Kidney (tissue), 14 donors: ENCODE data around the gene MUL1. TPM values are rescaled to one million over a fixed set of nuclear protein-coding genes. Genes with fewer than 3 reads are reported as not detected.

Source experiments
- DNase-seq, 5 donors: peaks; one replicate each; pipeline ENCODE4 v3.0.0-alpha.2; 2013 to 2020
- FAIRE-seq: peaks from 2 replicates; lab custom pipeline; 2012; peaks lifted over from hg19 to GRCh38; lab: Jason Lieb, UNC
- H3K27ac ChIP-seq, 2 donors: one replicate each; pipeline ENCODE4 v1.7.0; 2013; ENCODE audit warnings: low read depth in 2 of 2, low read length in 2 of 2, inconsistent platforms in 1 of 2
- H3K27me3 ChIP-seq: one replicate; pipeline ENCODE4 v1.7.1; 2013; ENCODE audit warnings: low read length, inconsistent platforms; ENCODE audit not compliant: control insufficient read depth, insufficient read depth
- H3K36me3 ChIP-seq, 3 donors: one replicate each; pipeline versions ENCODE4 v1.7.0 to v1.7.1; 2013; ENCODE audit warnings: low read length in 3 of 3, control low read depth in 1 of 3, inconsistent platforms in 1 of 3; ENCODE audit not compliant: insufficient read depth in 3 of 3, control insufficient read depth in 2 of 3
- H3K4me1 ChIP-seq, 3 donors: one replicate each; pipeline versions ENCODE4 v1.7.0 to v1.7.1; 2013; ENCODE audit warnings: low read length in 3 of 3, inconsistent platforms in 1 of 3, low read depth in 1 of 3; ENCODE audit not compliant: control insufficient read depth in 2 of 3, insufficient read depth in 2 of 3
- H3K4me3 ChIP-seq, 3 donors: one replicate each; pipeline versions ENCODE4 v1.7.0 to v1.8.1; 2013; ENCODE audit warnings: low read length in 3 of 3, control low read depth in 1 of 3, inconsistent platforms in 1 of 3
- H3K9ac ChIP-seq, 3 donors: one replicate each; pipeline versions ENCODE4 v1.7.0 to v1.7.1; 2013; ENCODE audit warnings: low read length in 3 of 3, control low read depth in 1 of 3, inconsistent platforms in 1 of 3
- H3K9me3 ChIP-seq, 3 donors: one replicate each; pipeline versions ENCODE4 v1.7.0 to v1.7.1; 2013; ENCODE audit warnings: low read length in 3 of 3, control low read depth in 1 of 3, inconsistent platforms in 1 of 3; ENCODE audit not compliant: control insufficient read depth in 2 of 3, insufficient read depth in 1 of 3
- CTCF ChIP-seq: IDR thresholded peaks from 3 replicates; pipeline ENCODE4 v1.5.1; 2012; ENCODE audit warnings: mild to moderate bottlenecking, moderate library complexity, borderline replicate concordance; ENCODE audit not compliant: insufficient read depth; ENCODE audit errors: extremely low read depth
- intact Hi-C: fragments of 100-400 bp; cut with DNase I; formaldehyde crosslinking; loops from one replicate; pipeline ENCODE4 v1.11.1; 2022
- polyA plus RNA-seq: library from polyadenylated mRNA; stranded (reverse); fragments of 350-450 nt; fragmentation: Illumina TruSeq; extraction: RNeasy Lipid Tissue Mini Kit (QIAGEN cat#74804); gene quantifications from one replicate; pipeline ENCODE4 v1.2.3, GENCODE V29; 2014; ENCODE audit warnings: low read depth, low replicate concordance; ENCODE audit not compliant: insufficient read depth
- total RNA-seq: library from RNA; stranded (reverse); fragmentation: NEBNext Ultra II Directional; extraction: Animal tissue kit (Norgen Biotek cat#: 25700); gene quantifications from one replicate; pipeline ENCODE4 v1.2.1, GENCODE V29; 2021
- donor health status: control.
- donor health status: control.
- donor health status: control.
- donor health status: control.
- donor health status: control.
- donor health status: DM: yes; HTN: yes; CAD: no.
- donor health status: Normal renal cell carcinoma (clear cell type).

MUL1 gene
- total and polyA plus RNA-seq, 2 donors from 2014 or later = 33.0 to 40.0 TPM

GRCh38 chr1:20493309-20493708 lies 14.6 kb downstream of the MUL1 start:
- Histone ChIP-seq H3K9me3 (no peaks in the 10 kb centered on the region), H3K4me3 (no peak overlapping the region), H3K36me3 (peaks cover 0 to 6% (median 0%) of the 10 kb centered on the region in 3 donors), H3K27me3 (no peaks in the 10 kb centered on the region), H3K27ac (no peak overlapping the region), H3K9ac (no peak overlapping the region), H3K4me1 (peaks cover 0 to 5% (median 0%) of the 10 kb centered on the region in 3 donors)
- no peak for DNase-seq
- TF ChIP-seq CTCF = no peak
- intact Hi-C loops = loop anchor here (10.0 kb wide), 1 partner anchor 119 kb away; no protein-coding TSS in a partner anchor
- FAIRE-seq = no peak

DNA sequence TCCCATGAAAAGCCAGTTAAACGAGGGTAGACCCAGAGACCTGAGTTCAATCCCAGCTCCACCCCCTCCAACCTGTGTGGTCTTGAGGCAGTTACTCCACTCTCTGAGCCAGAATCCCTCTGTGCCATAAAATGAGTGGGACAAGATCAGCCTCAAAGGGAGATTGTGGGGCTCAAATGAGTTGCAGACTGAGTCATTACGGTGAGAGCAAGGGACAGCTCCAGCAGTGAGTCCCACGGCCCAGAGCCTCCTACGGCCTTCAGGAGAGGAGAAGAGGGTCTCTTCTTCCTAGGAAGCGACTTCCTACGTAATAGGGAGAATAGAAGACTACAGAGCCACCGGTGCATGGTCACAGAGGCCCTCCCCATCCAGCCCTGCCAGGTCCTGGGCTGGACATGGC lies 15.2 kb downstream of the MUL1 start:
- TF ChIP-seq CTCF = no peak
- Histone ChIP-seq H3K4me1 (peaks cover 0 to 5% (median 0%) of the 10 kb centered on the region in 3 donors), H3K27me3 (no peaks in the 10 kb centered on the region), H3K36me3 (peaks cover 0 to under 1% (median 0%) of the 10 kb centered on the region in 3 donors), H3K9ac (no peak overlapping the region), H3K9me3 (no peaks in the 10 kb centered on the region), H3K27ac (no peak overlapping the region), H3K4me3 (no peak overlapping the region)
- FAIRE-seq (no peak), DNase-seq (no peak)
- intact Hi-C loops = loop anchor here (10.0 kb wide), 1 partner anchor 118 kb away; no protein-coding TSS in a partner anchor

DNA sequence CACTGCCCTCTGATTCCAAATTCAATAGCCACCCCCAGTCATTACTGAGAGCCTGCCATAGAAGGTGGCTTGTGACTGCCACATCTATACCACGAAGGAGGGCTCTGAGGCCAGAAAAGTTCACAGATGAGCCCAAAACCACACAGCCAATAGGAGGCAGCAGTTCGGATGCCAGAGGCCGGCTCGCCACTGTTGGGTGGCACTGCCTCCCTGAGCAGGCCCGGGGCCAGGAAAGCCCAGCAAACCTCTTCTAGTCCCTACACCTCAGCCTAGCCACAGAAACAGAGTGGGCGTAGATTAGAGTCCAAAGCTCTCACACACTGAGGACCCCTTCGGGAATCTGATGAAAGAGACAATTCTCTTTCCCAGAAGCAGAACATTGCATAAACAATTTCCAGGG lies 16.1 kb downstream of the MUL1 start:
- peaks cover 0 to 7% (median 3%) of the 10 kb centered on the region in 3 donors for H3K4me1 ChIP-seq
- no peak for DNase-seq
- H3K27me3 ChIP-seq = no peaks in the 10 kb centered on the region
- no peaks in the 10 kb centered on the region for H3K9me3 ChIP-seq
- intact Hi-C loops = loop anchor here (10.0 kb wide), 1 partner anchor 117 kb away; no protein-coding TSS in a partner anchor
- no peak for TF ChIP-seq CTCF
- no peak overlapping the region for H3K9ac ChIP-seq
- FAIRE-seq = no peak
- H3K4me3 ChIP-seq = no peak overlapping the region
- H3K36me3 ChIP-seq = no peaks in the 10 kb centered on the region
- no peak overlapping the region for H3K27ac ChIP-seq

- no peaks in the 10 kb centered on the region for H3K27me3 ChIP-seq
- intact Hi-C loops = loop anchor here (10.0 kb wide), 1 partner anchor 116 kb away; no protein-coding TSS in a partner anchor
- no peak for DNase-seq
- no peak overlapping the region for H3K27ac ChIP-seq
- no peaks in the 10 kb centered on the region for H3K9me3 ChIP-seq
- peaks cover 0 to 8% (median 3%) of the 10 kb centered on the region in 3 donors for H3K4me1 ChIP-seq
- H3K4me3 ChIP-seq = no peak overlapping the region
- H3K36me3 ChIP-seq = no peaks in the 10 kb centered on the region
- no peak overlapping the region for H3K9ac ChIP-seq
- TF ChIP-seq CTCF = no peak
- no peak for FAIRE-seq
These were observed 16.8 kb downstream of the MUL1 start for GRCh38 chr1:20491178-20491577.
